ENCODE data around the gene AARS2. TPM values are rescaled to one million over a fixed set of nuclear protein-coding genes. Genes with fewer than 3 reads are reported as not detected.
A peak's percentile ranks its signal among the peaks of the same experiment; 100 is the strongest.

Gene AARS2
- total and polyA plus RNA-seq, 10 of the 15 experiments (the other 5 are each of a cell fraction or from before 2014, with no cell fraction given), result 0.71 to 18.3 (median 12.7) TPM

- no peak for TF ChIP-seq CEBPZ (IDR thresholded peaks at IDR 0.05; ENCODE audit: low read depth, low read length)
- TF ChIP-seq YY1 (IDR thresholded peaks at IDR 0.05; ENCODE audit: low read depth, low read length), result 0 out of 2 replicates have a peak, but pooled peaks have one; percentile 14
- TF ChIP-seq GATAD2B (conservative IDR thresholded peaks at IDR 0.05; ENCODE audit: low read depth), result no peak
- TF ChIP-seq SMARCA5 (IDR thresholded peaks at IDR 0.05), result no peak
- no peak for TF ChIP-seq MEF2B (IDR thresholded peaks at IDR 0.05; ENCODE audit: partially characterized antibody, poor library complexity, severe bottlenecking)
- no peak for TF ChIP-seq PBX3 (IDR thresholded peaks at IDR 0.05; ENCODE audit: insufficient replicate concordance, low read depth, low read length)
- no peak for TF ChIP-seq CHD1 (IDR thresholded peaks at IDR 0.05; ENCODE audit: low read depth, low read length)
- TF ChIP-seq TCF12 (IDR thresholded peaks at IDR 0.05; ENCODE audit: low read depth, low read length), result 0 out of 2 replicates have a peak, but pooled peaks have one; percentile 23
- TF ChIP-seq ETV6 (conservative IDR thresholded peaks at IDR 0.05 in 1 of 2, IDR thresholded peaks at IDR 0.05 in 1 of 2; ENCODE audit: borderline replicate concordance in 1 of 2, low read depth in 1 of 2), result peak in 1 of 2 experiments; percentile 70; a peak in 1 of 4 replicates
- TF ChIP-seq BCL3 (IDR thresholded peaks at IDR 0.05; ENCODE audit: borderline replicate concordance, insufficient read depth, low read depth, low read length, poor library complexity, severe bottlenecking), result no peak
- TF ChIP-seq EED (IDR thresholded peaks at IDR 0.05; ENCODE audit: low read depth), result peak; percentile 42; the same call in 1 of the 2 replicates
- no peak for TF ChIP-seq NR2C2 (IDR thresholded peaks at IDR 0.05; ENCODE audit: borderline replicate concordance, control insufficient read depth, insufficient read length, low read depth)
- TF ChIP-seq SPI1 (IDR thresholded peaks at IDR 0.05; ENCODE audit: borderline replicate concordance, insufficient read depth, low read depth, low read length), result peak; percentile 53
Observed at GRCh38 chr6:44266347-44266746, 46.8 kb downstream of the AARS2 start (continued).
